MCF 10A (cell line): Measurements from ENCODE around the gene SCARB1. TPM values are rescaled to one million over a fixed set of nuclear protein-coding genes. Genes with fewer than 3 reads are reported as not detected.

ENCODE experiments used
- BruUV-seq: library from RNA; stranded (reverse); fragments of 400-500 nt; replicated peaks from 2 replicates; lab custom pipeline; 2021; lab: Mats Ljungman, UMichigan
- CTCF ChIA-PET: fragments of 300-600 bp; sonication (Branson Sonifier 250); formaldehyde crosslinking; extraction: SDS; loops from one replicate; lab custom pipeline; 2021; ENCODE audit warnings: antibody characterized with exemption, inconsistent platforms; lab: Yijun Ruan, JAX
- POLR2A ChIA-PET: fragments of 300-600, 350-650 bp; sonication (Branson Sonifier 250); formaldehyde crosslinking; extraction: SDS; loops from one replicate; lab custom pipeline; 2020; ENCODE audit warnings: antibody characterized with exemption, inconsistent platforms; lab: Yijun Ruan, JAX
- DNase-seq: peaks from one replicate; pipeline ENCODE4 v3.0.0-alpha.2; 2018; ENCODE audit not compliant: unreplicated experiment
- H3K27ac Mint-ChIP-seq: one replicate; pipeline ENCODE4 v1.8.0; 2022; ENCODE audit warnings: mild to moderate bottlenecking, low read depth, mixed read lengths; ENCODE audit not compliant: unreplicated experiment
- H3K27me3 Mint-ChIP-seq: one replicate; pipeline ENCODE4 v1.8.0; 2022; ENCODE audit warnings: mixed read lengths; ENCODE audit not compliant: insufficient read depth, unreplicated experiment
- H3K36me3 Mint-ChIP-seq: one replicate; pipeline ENCODE4 v1.8.0; 2022; ENCODE audit warnings: mild to moderate bottlenecking, moderate library complexity, mixed read lengths; ENCODE audit not compliant: insufficient read depth, unreplicated experiment
- H3K4me1 Mint-ChIP-seq: one replicate; pipeline ENCODE4 v1.8.0; 2022; ENCODE audit warnings: mixed read lengths; ENCODE audit not compliant: insufficient read depth, unreplicated experiment
- H3K4me3 Mint-ChIP-seq: one replicate; pipeline ENCODE4 v1.8.0; 2022; ENCODE audit warnings: mild to moderate bottlenecking, moderate library complexity, mixed read lengths; ENCODE audit not compliant: unreplicated experiment
- H3K9me3 Mint-ChIP-seq: one replicate; pipeline ENCODE4 v1.8.0; 2022; ENCODE audit warnings: mixed read lengths; ENCODE audit not compliant: unreplicated experiment
- CTCF ChIP-seq: fragments of 200-600 bp; IDR thresholded peaks from one replicate; pipeline ENCODE4 v1.8.0; 2022; ENCODE audit warnings: antibody characterized with exemption, mild to moderate bottlenecking; ENCODE audit not compliant: unreplicated experiment
- intact Hi-C: fragments of 100-400 bp; cut with micrococcal nuclease; formaldehyde crosslinking; loops from 2 replicates; pipeline ENCODE4 v1.14.1; 2022
- total RNA-seq: library from RNA; stranded (reverse); gene quantifications from 2 replicates; pipeline ENCODE4 v1.2.3, GENCODE V29; 2022

The SCARB1 gene
- total RNA-seq, 1 experiment from 2014 or later: 71.0 TPM

- no peak for TF ChIP-seq CTCF
- Mint-ChIP-seq H3K4me3 (no peak overlapping the region), H3K27me3 (no peaks in the 10 kb centered on the region), H3K36me3 (peaks cover 48% of the 10 kb centered on the region), H3K4me1 (peaks cover 4% of the 10 kb centered on the region), H3K27ac (no peak overlapping the region), H3K9me3 (no peaks in the 10 kb centered on the region)
- POLR2A ChIA-PET: no interaction called here
- BruUV-seq: no TSS peak
- CTCF ChIA-PET: no interaction called here
- DNase-seq: peak; percentile 17
- intact Hi-C loops: no loop called here
Measured at GRCh38 chr12:124809878-124810277, 53.8 kb downstream of the SCARB1 start.

DNA sequence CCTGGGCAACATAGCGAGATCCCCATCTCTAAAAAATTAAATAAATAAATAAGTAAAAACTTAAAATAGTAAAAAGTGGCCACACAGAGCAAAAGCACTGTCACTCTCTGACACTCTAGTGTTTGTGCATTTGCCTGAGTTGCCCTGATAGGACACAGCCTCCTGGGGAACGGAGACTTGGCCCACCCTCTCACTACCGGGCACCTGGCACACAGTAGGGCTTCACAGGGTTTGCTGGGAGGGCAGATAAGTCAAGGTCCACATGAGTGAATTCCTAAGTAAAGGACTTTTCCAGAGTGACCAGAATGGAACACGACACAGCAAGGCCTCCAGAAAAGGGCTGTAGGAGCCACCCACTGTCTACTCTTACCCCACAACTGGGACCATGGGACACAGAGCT lies 54.3 kb downstream of the SCARB1 start:
- ChIA-PET POLR2A (no interaction called here), CTCF (no interaction called here)
- BruUV-seq: no TSS peak
- Mint-ChIP-seq H3K4me3 (no peak overlapping the region), H3K27ac (no peak overlapping the region), H3K27me3 (no peaks in the 10 kb centered on the region), H3K9me3 (no peaks in the 10 kb centered on the region), H3K36me3 (peaks cover 53% of the 10 kb centered on the region), H3K4me1 (peaks cover 9% of the 10 kb centered on the region)
- DNase-seq: no peak
- intact Hi-C loops: no loop called here
- TF ChIP-seq CTCF: no peak

DNA sequence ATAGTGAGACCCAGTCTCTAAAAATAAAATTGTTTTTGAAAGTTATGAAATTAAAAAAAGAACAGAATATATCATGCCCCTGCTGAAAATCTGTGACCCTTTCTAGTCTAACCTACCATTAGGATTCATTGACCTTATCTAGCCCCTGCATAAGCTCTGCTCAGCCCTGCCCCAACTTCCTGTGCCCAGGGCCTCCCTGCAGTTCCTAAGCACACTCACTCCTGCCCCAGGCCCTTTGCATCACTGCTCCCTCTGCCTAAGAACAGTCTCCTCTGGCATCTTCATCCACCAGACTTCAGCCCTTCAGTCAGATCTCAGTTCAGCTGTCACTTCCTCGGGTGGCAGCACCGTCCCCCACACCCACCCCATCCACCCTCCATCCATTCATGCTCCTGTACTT lies 55.4 kb downstream of the SCARB1 start:
- no peak for DNase-seq
- no peak overlapping the region for H3K4me3 Mint-ChIP-seq
- no peak for TF ChIP-seq CTCF
- H3K27ac Mint-ChIP-seq: no peak overlapping the region
- no TSS peak for BruUV-seq
- H3K27me3 Mint-ChIP-seq: no peaks in the 10 kb centered on the region
- intact Hi-C loops: no loop called here
- H3K4me1 Mint-ChIP-seq: peaks cover 15% of the 10 kb centered on the region
- H3K36me3 Mint-ChIP-seq: peaks cover 56% of the 10 kb centered on the region
- POLR2A ChIA-PET: interaction anchor here (0.6 kb wide), 1 partner anchor 12 kb away, joined by 3 read pairs; no protein-coding TSS in a partner anchor
- H3K9me3 Mint-ChIP-seq: no peaks in the 10 kb centered on the region
- CTCF ChIA-PET: no interaction called here

- ChIA-PET CTCF (interaction anchor here (0.7 kb wide), 1 partner anchor 16 kb away, joined by 3 read pairs; no protein-coding TSS in a partner anchor), POLR2A (no interaction called here)
- intact Hi-C loops: no loop called here
- no peaks in the 10 kb centered on the region for H3K27me3 Mint-ChIP-seq
- BruUV-seq: no TSS peak
- DNase-seq: no peak
- no peaks in the 10 kb centered on the region for H3K9me3 Mint-ChIP-seq
- no peak overlapping the region for H3K27ac Mint-ChIP-seq
- peaks cover 49% of the 10 kb centered on the region for H3K36me3 Mint-ChIP-seq
- no peak for TF ChIP-seq CTCF
- H3K4me1 Mint-ChIP-seq: peaks cover 15% of the 10 kb centered on the region
- no peak overlapping the region for H3K4me3 Mint-ChIP-seq
Measured at GRCh38 chr12:124805876-124806668, 57.6 kb downstream of the SCARB1 start.
